Measurements from ENCODE around the gene KIF1C. TPM values are rescaled to one million over a fixed set of nuclear protein-coding genes. Genes with fewer than 3 reads are reported as not detected.

KIF1C gene
- polyA plus RNA-seq, 1 donor from 2014 or later, result 15.0 TPM

DNA sequence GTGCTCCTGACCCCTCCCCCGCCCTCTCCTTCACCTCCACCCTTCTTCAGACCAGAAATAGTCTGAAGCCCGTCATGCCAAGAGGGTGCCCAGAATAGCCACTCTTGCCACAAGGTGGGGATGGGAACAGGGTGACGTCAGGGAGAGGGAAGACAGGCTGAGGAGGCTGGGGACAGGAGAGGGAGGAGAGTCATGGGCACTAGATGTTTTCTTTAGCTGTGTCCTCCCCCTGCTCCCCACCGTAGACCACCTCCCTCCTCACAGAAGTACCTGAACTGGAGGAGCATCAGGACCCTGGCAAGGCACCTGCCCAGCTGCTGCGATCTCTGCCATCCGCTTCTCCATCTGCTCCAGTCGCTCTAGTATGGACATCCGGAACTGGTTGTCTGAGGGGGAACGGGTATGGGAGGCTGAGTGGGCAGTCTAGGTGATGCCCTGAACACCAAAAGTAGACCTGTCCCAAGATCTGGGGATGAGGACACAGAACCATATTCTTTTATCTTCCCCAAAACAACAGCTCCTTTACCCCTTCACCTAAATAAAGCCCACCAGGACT lies 23.6 kb upstream of the KIF1C start:
- Mint-ChIP-seq H3K4me3 (no peak overlapping the region), H3K27me3 (no peaks in the 10 kb centered on the region), H3K4me1 (peaks cover 5 to 14% (median 8%) of the 10 kb centered on the region in 3 donors), H3K27ac (peak overlapping the region in 1 of 3 donors; percentile 50), H3K9me3 (no peaks in the 10 kb centered on the region), H3K36me3 (no peaks in the 10 kb centered on the region)

DNA sequence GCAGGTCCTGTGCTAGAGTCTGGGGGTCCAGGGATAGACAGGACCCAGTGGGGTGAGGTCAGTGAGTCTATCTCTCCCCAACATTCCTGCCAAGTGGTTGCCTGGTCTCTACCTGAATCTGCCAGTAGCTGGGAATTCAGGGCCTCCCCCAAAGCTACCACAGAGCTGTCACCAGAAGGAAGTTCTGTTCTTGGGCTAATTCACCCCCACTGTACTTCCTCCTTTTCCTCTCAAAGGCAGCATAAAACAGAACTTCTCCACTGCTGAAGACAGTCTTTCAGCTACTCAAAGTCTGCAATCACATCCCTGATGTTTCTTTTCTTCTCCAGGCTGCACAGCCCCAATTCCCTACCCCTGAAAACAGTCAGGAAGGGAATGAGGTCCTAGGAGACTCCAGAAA lies 19.0 kb upstream of the KIF1C start:
- peaks cover 8% of the 10 kb centered on the region for H3K36me3 Mint-ChIP-seq
- peak overlapping the region in 3 of 4 donors; percentile 5 to 71 (median 71) for H3K4me3 Mint-ChIP-seq
- no peaks in the 10 kb centered on the region for H3K27me3 Mint-ChIP-seq
- H3K27ac Mint-ChIP-seq, result peak overlapping the region; percentile 7 to 76 (median 57)
- H3K9me3 Mint-ChIP-seq, result no peaks in the 10 kb centered on the region
- peaks cover 16 to 26% (median 19%) of the 10 kb centered on the region in 3 donors for H3K4me1 Mint-ChIP-seq

DNA sequence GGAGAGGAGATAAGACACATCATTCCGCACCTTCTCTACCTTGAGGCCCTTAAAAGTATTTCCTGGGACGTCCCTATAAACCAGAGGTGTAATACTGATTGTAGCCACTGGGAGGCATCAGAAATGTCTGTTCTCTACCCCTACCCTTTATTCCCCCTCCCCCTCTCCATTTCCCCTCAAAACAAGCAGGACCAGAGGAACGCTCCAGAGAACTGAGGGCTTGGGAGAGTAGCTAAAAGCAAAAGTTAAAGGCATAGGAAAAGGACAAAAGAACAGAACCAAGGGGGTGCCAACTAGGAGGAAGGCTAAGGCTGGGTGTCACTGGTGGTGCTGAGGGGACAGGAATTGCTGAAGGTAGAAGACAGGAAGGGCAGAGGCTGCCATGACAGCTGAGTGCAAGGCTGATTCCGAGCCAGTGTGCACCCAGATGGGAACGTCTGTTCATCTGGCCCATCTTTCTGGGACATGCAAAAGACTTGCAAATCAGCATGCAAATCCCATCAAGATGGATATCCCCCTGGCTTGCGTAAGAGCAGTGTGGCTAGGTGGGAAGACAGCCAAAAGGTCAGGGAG lies 17.0 kb upstream of the KIF1C start:
- Mint-ChIP-seq H3K4me3 (peak overlapping the region in 3 of 4 donors; percentile 34 to 58 (median 37)), H3K27me3 (no peaks in the 10 kb centered on the region), H3K36me3 (peaks cover 8% of the 10 kb centered on the region), H3K9me3 (no peaks in the 10 kb centered on the region), H3K27ac (peak overlapping the region; percentile 27 to 88 (median 30)), H3K4me1 (peaks cover 20 to 31% (median 20%) of the 10 kb centered on the region in 3 donors)

DNA sequence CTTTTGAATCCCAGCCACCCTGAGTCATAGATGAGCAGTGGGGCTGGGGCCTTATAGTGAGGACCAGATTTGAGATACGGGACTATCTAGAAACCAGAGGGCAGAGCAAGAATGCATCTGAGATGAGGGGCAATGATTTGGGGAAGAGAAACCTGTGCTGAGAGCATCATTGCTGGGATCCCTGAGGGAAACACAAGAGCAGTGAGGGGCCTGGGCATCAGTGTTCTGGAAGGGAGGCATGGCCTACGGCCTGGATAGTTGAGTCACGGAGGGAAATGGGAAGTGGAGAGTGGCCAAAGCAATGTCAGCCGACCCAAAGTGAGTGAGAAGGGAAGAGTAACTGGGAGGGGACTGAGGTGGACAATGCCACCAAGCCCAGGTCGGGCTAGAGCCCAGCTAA lies 15.4 kb upstream of the KIF1C start:
- Mint-ChIP-seq H3K27ac (peak overlapping the region in 1 of 3 donors; percentile 1), H3K4me3 (peak overlapping the region in 1 of 4 donors; percentile 7)

DNA sequence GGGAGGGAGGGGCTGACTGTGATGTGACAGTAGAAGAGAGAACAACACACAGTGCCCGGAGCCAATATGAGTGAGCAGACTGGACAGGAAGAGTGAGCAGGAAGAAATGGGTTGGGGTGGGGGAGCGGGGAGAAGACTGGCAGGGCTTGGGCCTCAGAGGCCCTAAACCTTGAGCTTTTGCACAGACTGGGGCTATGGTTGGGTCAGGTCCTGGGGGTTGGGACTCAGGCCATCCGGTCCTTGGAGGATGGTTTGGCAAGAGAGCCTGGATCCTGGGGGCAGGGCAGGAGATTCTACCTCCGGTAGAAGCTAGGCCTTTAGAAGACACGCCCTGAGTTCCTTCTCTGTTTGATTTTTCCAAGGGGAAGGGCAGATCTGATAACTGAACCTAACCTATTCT lies 11.3 kb upstream of the KIF1C start:
- no peaks in the 10 kb centered on the region for H3K27me3 Mint-ChIP-seq
- peak overlapping the region; percentile 89 to 97 (median 96) for H3K4me3 Mint-ChIP-seq
- peak overlapping the region; percentile 75 to 95 (median 90) for H3K27ac Mint-ChIP-seq
- H3K36me3 Mint-ChIP-seq, result peaks cover 7% of the 10 kb centered on the region
- H3K9me3 Mint-ChIP-seq, result no peaks in the 10 kb centered on the region
- H3K4me1 Mint-ChIP-seq, result peaks cover 13 to 35% (median 27%) of the 10 kb centered on the region in 3 donors

More for the DNA sequence above, 15.4 kb upstream of the KIF1C start:
- Mint-ChIP-seq H3K9me3 (no peaks in the 10 kb centered on the region), H3K36me3 (peaks cover 8% of the 10 kb centered on the region), H3K4me1 (peaks cover 24 to 38% (median 28%) of the 10 kb centered on the region in 3 donors), H3K27me3 (no peaks in the 10 kb centered on the region)

DNA sequence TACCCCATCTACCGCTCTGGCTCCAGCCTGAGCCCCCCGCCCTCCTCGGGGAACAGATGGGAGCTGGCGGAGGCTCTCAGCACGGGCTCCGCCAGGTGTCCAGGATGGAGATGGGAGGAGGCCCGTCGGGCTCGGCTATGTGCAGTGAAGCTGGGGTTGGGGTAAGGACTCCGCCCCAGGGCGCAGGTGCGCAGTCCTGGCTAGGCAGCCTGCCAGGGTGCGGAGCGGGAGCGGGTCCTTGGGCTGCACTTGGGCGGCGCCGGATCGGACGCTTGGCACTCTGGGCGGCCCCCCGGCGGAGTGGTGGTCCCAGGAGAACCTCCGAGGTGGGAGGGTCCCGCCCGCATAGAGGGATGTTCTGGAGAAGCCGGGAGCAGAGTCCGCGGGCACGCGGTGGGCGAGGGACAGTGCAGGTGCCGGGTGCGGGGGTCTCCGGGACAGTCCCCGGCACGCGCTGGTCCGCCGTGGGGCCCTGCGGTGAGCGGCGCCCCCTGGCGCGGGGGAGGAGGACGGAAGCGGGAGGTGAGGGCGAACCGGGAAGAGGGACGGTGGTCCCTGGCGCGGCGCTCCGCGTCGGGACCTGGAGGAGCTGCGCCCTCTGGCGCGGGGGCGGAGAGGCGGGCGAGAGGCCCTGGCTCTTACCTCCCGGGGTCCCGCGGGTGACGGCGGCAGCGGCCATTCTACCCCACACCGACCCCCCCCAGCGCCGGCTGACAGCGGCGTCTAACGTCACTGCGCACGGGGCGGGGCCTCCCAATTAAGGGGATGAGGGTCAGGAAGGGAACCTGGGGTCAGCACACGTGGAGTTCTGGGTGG lies 10.6 kb upstream of the KIF1C start, which contains the start of gene CAMTA2:
Gene CAMTA2 (minus strand): TSS at position 725 of the 816 bp plus-strand sequence. CDS start 1,453 bp downstream, outside the sequence.
- peak within 1 kb of the TSS; percentile 89 to 97 (median 96) for H3K4me3 Mint-ChIP-seq
- peaks cover 3% of the 10 kb centered on the region for H3K36me3 Mint-ChIP-seq
- H3K27me3 Mint-ChIP-seq, result no peaks in the 10 kb centered on the region
- no peaks in the 10 kb centered on the region for H3K9me3 Mint-ChIP-seq
- peaks cover 13 to 30% (median 27%) of the 10 kb centered on the region in 3 donors for H3K4me1 Mint-ChIP-seq
- peak within 1 kb of the TSS; percentile 75 to 96 (median 95) for H3K27ac Mint-ChIP-seq

DNA sequence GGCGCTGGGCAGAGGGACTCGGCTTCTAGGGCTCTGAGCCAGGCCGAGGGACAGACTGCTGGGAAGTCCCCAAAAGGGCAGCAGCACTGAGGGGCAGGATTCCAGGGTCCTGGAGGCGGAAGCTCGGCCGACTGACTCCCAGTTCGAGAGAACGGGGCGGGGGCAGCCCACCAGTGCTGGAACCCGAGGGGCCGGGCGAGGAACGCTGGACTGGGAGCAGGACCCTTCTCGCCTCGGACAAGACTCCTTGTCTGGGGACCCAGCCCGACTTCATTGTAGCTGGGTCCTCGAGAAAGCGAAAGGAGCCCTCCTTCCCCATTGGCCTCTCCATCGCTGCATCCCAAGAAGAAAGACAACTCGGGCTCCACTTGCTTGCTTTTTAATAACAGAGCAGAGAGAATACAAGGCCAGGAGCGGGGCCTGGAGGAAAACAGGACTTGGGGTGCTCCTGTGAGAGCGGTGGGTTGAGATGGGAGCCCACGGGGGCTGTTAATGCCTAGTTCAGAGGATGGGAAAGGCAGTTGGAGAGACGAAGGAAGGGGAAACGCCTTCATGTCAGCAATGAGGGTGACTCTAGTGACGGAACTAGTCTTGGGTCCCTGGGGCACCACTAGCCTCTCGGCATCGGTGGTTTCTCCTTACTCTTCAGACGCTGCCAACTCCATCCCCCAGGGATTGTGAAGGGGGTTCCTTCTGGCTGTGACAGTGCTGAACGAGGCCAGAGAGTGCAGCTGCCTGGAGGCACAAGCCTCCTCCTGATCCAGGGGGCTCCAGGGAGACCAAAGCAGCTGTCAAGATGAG lies 9.8 kb upstream of the KIF1C start:
- Mint-ChIP-seq H3K4me3 (peak overlapping the region; percentile 89 to 97 (median 96)), H3K36me3 (peaks cover 3% of the 10 kb centered on the region), H3K27me3 (no peaks in the 10 kb centered on the region), H3K4me1 (peaks cover 13 to 30% (median 27%) of the 10 kb centered on the region in 3 donors), H3K9me3 (no peaks in the 10 kb centered on the region), H3K27ac (peak overlapping the region; percentile 75 to 96 (median 95))

DNA sequence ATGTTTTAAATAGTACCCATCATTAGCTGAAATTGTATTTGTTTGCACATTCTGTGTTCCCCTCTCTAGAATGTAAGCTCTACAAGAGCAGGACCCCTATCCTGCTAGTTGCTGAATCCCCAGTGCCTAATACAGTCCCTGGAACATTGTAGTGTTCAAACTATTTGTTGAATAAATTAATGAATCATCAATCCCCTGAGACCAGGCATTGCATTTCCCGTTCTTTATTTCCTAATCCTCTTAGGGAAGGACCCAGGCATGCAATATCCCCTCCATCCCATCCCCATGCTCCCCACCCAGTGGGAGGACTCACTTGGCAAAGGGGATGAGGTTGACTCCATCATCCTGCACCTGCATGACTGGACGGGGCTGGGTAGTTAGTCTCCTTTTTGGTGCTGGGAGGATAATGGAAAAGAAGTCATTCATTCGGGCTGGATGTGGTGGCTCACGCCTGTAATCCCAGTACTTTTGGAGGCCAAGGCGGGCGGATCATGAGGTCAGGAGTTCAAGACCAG lies 3.6 kb upstream of the KIF1C start:
- peak overlapping the region in 1 of 4 donors; percentile 65 for H3K4me3 Mint-ChIP-seq
- no peaks in the 10 kb centered on the region for H3K9me3 Mint-ChIP-seq
- peaks cover 7 to 10% (median 9%) of the 10 kb centered on the region in 3 donors for H3K4me1 Mint-ChIP-seq
- H3K36me3 Mint-ChIP-seq, result peaks cover 2% of the 10 kb centered on the region
- no peak overlapping the region for H3K27ac Mint-ChIP-seq
- H3K27me3 Mint-ChIP-seq, result no peaks in the 10 kb centered on the region

DNA sequence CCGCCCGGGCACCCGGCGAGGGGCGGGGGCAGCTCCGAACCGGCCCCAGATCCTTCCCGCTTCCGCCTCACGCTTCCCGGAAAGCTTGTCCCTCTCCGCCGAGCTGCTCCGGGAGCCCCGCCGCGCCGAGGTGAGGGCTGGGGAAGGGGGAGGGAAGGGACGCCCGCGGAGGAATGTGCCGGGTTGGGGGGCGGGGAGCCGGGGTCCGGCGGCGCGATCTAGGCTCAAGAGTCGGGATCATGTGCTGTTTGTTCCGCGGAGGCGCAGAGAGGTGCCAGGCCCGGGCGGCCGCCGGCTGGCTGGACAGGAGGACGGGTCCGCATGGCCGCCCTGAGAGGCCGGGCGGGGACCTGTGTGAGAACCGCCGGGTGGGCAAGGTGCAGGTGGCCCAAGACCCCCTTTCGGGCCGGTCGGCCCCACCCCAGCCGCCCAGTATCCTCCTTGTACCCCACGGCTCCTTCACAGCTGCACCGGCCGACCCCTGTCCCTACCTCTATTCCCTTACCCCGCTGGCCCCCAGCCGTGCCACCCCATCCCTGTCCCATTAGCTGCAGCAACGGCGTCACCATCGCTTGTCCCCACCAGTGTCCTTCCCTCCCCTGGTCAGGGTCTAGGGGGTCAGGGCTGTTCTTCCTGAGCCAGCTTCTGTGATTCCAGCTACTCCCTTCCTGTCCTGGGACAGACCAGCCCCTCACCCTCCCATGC lies 429 bp downstream of the KIF1C start:
- Mint-ChIP-seq H3K9me3 (no peaks in the 10 kb centered on the region), H3K27ac (peak overlapping the region in 1 of 3 donors; percentile 69), H3K27me3 (no peaks in the 10 kb centered on the region), H3K36me3 (peaks cover 10% of the 10 kb centered on the region), H3K4me1 (peaks cover 11 to 15% (median 12%) of the 10 kb centered on the region in 3 donors), H3K4me3 (peak overlapping the region; percentile 84 to 95 (median 92))

DNA sequence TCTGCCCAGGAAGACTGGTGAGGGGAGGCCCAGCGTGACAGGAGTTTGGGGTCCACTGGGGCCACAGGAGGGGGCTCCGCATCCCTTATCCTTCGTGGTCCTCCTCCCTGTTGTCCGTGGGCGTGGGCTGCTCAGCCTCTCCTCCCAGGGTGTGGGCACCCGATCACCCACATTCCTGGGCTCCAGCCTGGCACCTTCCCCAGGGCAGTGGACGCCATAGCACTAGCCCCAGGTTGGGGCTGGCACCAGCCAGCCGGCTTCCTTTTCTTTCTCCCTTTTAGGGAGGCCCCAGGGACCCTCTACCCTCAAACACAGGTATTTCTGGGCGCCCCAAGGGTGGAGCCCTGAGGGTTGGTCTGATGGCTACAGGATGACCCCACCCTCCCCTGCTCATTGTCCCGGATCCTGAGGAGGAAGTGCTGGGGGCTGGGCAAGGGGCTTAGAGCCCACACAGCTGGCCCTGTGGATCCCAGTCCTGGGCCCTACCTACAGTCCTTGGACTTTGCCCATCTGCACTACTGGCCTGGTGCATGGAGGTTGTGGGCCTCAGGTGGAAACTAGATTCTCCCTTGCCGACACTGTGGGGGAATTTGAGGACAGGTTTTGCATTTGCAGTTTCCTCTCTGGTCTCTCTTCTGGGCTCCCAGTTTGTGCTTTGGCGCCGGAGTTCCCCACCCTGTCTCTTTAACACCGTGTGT lies 1.1 kb downstream of the KIF1C start:
- peak overlapping the region; percentile 63 to 76 (median 69) for H3K27ac Mint-ChIP-seq
- peaks cover 11 to 15% (median 12%) of the 10 kb centered on the region in 3 donors for H3K4me1 Mint-ChIP-seq
- H3K4me3 Mint-ChIP-seq, result peak overlapping the region; percentile 84 to 95 (median 92)
- H3K9me3 Mint-ChIP-seq, result no peaks in the 10 kb centered on the region
- peaks cover 10% of the 10 kb centered on the region for H3K36me3 Mint-ChIP-seq
- H3K27me3 Mint-ChIP-seq, result no peaks in the 10 kb centered on the region

DNA sequence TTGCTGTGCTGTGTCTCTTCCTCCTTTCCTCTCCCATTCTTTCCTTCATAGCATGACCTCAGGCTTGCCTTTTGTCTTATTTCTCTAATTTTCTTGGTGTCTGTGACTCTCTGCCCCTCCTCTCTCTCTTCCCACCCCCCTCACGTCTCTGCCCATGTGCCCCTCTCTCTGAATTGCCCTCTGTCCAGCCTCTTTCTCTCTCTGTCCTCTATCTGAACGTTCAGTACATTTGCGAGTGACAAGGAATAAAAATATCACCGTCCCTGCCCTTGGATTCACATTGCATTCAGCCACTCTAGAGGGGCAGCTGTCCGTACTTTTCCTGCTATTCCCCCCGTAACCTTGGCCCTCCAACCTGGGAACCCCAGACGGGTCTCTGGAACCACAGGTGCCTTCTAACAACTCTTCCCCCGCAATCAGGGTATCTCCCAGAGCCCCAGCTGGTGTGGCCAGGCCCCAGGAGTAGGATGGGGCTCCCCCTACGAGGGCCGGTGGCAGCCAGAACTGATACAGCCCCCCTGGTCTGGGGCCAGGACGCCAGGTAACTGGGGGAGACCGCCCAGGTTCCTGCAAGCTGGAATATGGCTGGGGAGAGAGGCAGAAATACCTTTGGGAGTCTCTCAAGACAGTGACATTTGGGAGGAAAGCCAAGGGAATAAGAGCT lies 1.8 kb downstream of the KIF1C start:
- Mint-ChIP-seq H3K4me1 (peaks cover 11 to 15% (median 12%) of the 10 kb centered on the region in 3 donors), H3K27me3 (no peaks in the 10 kb centered on the region), H3K9me3 (no peaks in the 10 kb centered on the region), H3K27ac (peak overlapping the region; percentile 63 to 76 (median 69)), H3K4me3 (peak overlapping the region; percentile 84 to 95 (median 92)), H3K36me3 (peaks cover 14% of the 10 kb centered on the region)

DNA sequence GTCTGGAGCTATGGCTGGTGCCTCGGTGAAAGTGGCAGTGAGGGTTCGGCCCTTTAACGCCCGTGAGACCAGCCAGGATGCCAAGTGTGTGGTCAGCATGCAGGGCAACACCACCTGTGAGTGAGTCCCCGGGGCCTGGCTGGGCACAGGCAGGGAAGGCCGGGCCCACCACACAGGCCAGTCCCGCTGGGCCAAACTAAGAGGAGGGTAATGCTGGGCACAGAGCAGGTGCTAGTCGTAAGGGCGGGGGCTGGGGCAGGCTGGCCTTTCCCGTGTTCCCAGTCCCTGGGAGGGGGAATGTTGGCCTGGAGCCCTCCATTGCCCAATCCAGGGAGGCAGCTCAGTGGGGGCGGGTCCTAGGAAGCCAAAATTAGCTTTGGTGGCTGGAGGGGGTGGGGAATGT lies 2.5 kb downstream of the KIF1C start:
- H3K4me1 Mint-ChIP-seq, result peaks cover 9 to 15% (median 13%) of the 10 kb centered on the region in 3 donors
- peak overlapping the region in 1 of 4 donors; percentile 90 for H3K4me3 Mint-ChIP-seq
- no peaks in the 10 kb centered on the region for H3K9me3 Mint-ChIP-seq
- H3K27ac Mint-ChIP-seq, result peak overlapping the region in 1 of 3 donors; percentile 69
- peaks cover 20% of the 10 kb centered on the region for H3K36me3 Mint-ChIP-seq
- H3K27me3 Mint-ChIP-seq, result no peaks in the 10 kb centered on the region
